PFSK-1 (cell line): ENCODE results near the gene TMEM40.

Experiments used
- POLR2AphosphoS5 ChIP-seq: IDR thresholded peaks from 2 replicates; pipeline ENCODE4 v1.6.1; 2012; ENCODE audit warnings: low read depth, mild to moderate bottlenecking, control low read depth, low read length, moderate library complexity
- REST ChIP-seq, 2 experiments: IDR thresholded peaks; 2 replicates each; pipeline versions ENCODE4 v1.6.1 to v1.8.0; 2011 to 2012; ENCODE audit warnings: low read depth in 2 of 2, low read length in 2 of 2, control low read depth in 1 of 2, inconsistent platforms in 1 of 2, mild to moderate bottlenecking in 1 of 2, moderate library complexity in 1 of 2; ENCODE audit not compliant: insufficient read depth in 1 of 2
- TAF1 ChIP-seq: IDR thresholded peaks from 2 replicates; pipeline ENCODE4 v1.6.1; 2012; ENCODE audit warnings: low read length, control low read depth, borderline replicate concordance; ENCODE audit not compliant: insufficient read depth

- no peak for TF ChIP-seq TAF1
- no peak for TF ChIP-seq POLR2AphosphoS5
- TF ChIP-seq REST (IDR thresholded peaks at IDR 0.05; ENCODE audit: insufficient read depth in 1 of 2, low read depth in 2 of 2, low read length in 2 of 2): no peak
Measured at GRCh38 chr3:12782172-12782815, 23.2 kb upstream of the TMEM40 start.
